A673 (cell line): ENCODE data around the gene FZD4. TPM values are rescaled to one million over a fixed set of nuclear protein-coding genes. Genes with fewer than 3 reads are reported as not detected.

ENCODE experiments used
- BruUV-seq: library from RNA; stranded (reverse); fragments of 400-500 nt; replicated peaks from 2 replicates; lab custom pipeline; 2021; lab: Mats Ljungman, UMichigan
- CTCF ChIA-PET: fragments of 300-600 bp; sonication (Branson Sonifier 250); formaldehyde crosslinking; loops from one replicate; lab custom pipeline; 2022; ENCODE audit warnings: antibody characterized with exemption; lab: Charles Lee
- POLR2A ChIA-PET: fragments of 300-600 bp; sonication (Branson Sonifier 250); formaldehyde crosslinking; loops from one replicate; lab custom pipeline; 2022; ENCODE audit warnings: antibody characterized with exemption; ENCODE audit not compliant: low non-redundant PET; lab: Charles Lee
- DNase-seq: peaks from one replicate; pipeline ENCODE4 v3.0.0-alpha.2; 2015; ENCODE audit warnings: low spot score
- H3K27ac ChIP-seq: fragments of 200-600 bp; sonication (generic); 2 replicates; pipeline ENCODE4 v1.5.1; 2016; ENCODE audit warnings: mixed run types, low read depth, mild to moderate bottlenecking, mixed read lengths, antibody characterized with exemption, low read length; ENCODE audit not compliant: poor library complexity, severe bottlenecking
- H3K27me3 ChIP-seq: fragments of 200-600 bp; sonication (generic); replicated peaks from 2 replicates; pipeline ENCODE4 v1.6.1; 2017; ENCODE audit warnings: mixed run types, low read depth, mild to moderate bottlenecking, mixed read lengths, antibody characterized with exemption, low read length; ENCODE audit not compliant: insufficient read depth, poor library complexity
- H3K36me3 ChIP-seq: fragments of 200-600 bp; sonication (generic); 2 replicates; pipeline ENCODE4 v1.6.1; 2016; ENCODE audit warnings: mixed run types, mild to moderate bottlenecking, mixed read lengths, antibody characterized with exemption, low read length; ENCODE audit not compliant: insufficient read depth, poor library complexity, severe bottlenecking
- H3K4me1 ChIP-seq: fragments of 200-600 bp; sonication (generic); 2 replicates; pipeline ENCODE4 v1.6.1; 2017; ENCODE audit warnings: mixed run types, mild to moderate bottlenecking, mixed read lengths, antibody characterized with exemption, low read length; ENCODE audit not compliant: insufficient read depth, poor library complexity, severe bottlenecking
- H3K4me3 ChIP-seq: fragments of 200-600 bp; sonication (generic); 2 replicates; pipeline ENCODE4 v1.5.1; 2016; ENCODE audit warnings: low read depth, mixed run types, mild to moderate bottlenecking, mixed read lengths, low read length; ENCODE audit not compliant: poor library complexity, severe bottlenecking
- H3K9me3 ChIP-seq: fragments of 200-600 bp; sonication (generic); 2 replicates; pipeline ENCODE4 v1.6.1; 2016; ENCODE audit warnings: mixed run types, low read depth, mild to moderate bottlenecking, mixed read lengths, antibody characterized with exemption, low read length; ENCODE audit not compliant: poor library complexity, severe bottlenecking
- CTCF ChIP-seq: fragments of 300-800, 200-600 bp; sonication (generic); conservative IDR thresholded peaks from 2 replicates; pipeline ENCODE4 v1.5.1; 2017; ENCODE audit warnings: low read depth, mild to moderate bottlenecking, antibody characterized with exemption, low read length, moderate library complexity, mixed read lengths
- EZH2 ChIP-seq: fragments of 200-600 bp; sonication (generic); IDR thresholded peaks from 2 replicates; pipeline ENCODE4 v1.6.1; 2017; ENCODE audit warnings: borderline replicate concordance, low read depth, mild to moderate bottlenecking, mixed read lengths, antibody characterized with exemption, low read length; ENCODE audit not compliant: poor library complexity, severe bottlenecking
- intact Hi-C: fragments of 100-400 bp; cut with micrococcal nuclease; formaldehyde crosslinking; loops from one replicate; pipeline ENCODE4 v1.10.0; 2022; ENCODE audit not compliant: unreplicated experiment
- total RNA-seq: library from RNA; stranded (reverse); gene quantifications from 2 replicates; pipeline ENCODE4 v1.2.3, GENCODE V29; 2021

The FZD4 gene
- total RNA-seq, 1 experiment from 2014 or later: 89.1 TPM

- BruUV-seq: no TSS peak
- TF ChIP-seq EZH2: no peak
- no peak for TF ChIP-seq CTCF
- ChIA-PET CTCF (no interaction called here), POLR2A (no interaction called here)
- Histone ChIP-seq H3K4me1 (no peaks in the 10 kb centered on the region), H3K9me3 (no peaks in the 10 kb centered on the region), H3K4me3 (no peak overlapping the region), H3K27me3 (no peaks in the 10 kb centered on the region), H3K36me3 (peaks cover under 1% of the 10 kb centered on the region), H3K27ac (no peak overlapping the region)
- intact Hi-C loops: no loop called here
- no peak for DNase-seq
These were observed 49.0 kb downstream of the FZD4 start for GRCh38 chr11:86906198-86906597.

DNA sequence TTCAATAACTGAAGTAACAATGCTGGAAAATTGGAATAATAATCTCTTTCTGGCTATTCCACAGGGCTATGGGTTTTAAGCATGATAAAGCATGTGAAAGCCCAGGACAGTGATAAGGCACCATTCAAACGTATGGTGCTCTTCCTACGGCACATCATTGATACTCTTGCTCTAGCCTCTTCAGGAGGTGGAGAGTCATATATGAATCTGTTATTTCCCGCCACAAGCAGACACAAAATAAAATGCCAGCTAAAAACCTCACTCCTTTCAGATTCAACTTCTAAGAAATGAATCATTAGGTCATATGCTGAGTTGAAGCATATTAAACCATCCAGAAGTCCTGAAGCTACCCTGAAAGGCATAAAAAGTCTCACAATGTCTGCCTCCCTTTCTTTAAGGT is 49.9 kb downstream of the FZD4 start:
- no peak for TF ChIP-seq EZH2
- no peak for TF ChIP-seq CTCF
- Histone ChIP-seq H3K9me3 (no peaks in the 10 kb centered on the region), H3K27ac (no peak overlapping the region), H3K36me3 (no peaks in the 10 kb centered on the region), H3K4me3 (no peak overlapping the region), H3K4me1 (peaks cover 3% of the 10 kb centered on the region), H3K27me3 (no peaks in the 10 kb centered on the region)
- DNase-seq: no peak
- intact Hi-C loops: no loop called here
- POLR2A ChIA-PET: no interaction called here
- no TSS peak for BruUV-seq
- CTCF ChIA-PET: no interaction called here

GRCh38 chr11:86904001-86904400 is 51.2 kb downstream of the FZD4 start:
- Histone ChIP-seq H3K4me3 (no peak overlapping the region), H3K27ac (no peak overlapping the region), H3K36me3 (no peaks in the 10 kb centered on the region), H3K27me3 (no peaks in the 10 kb centered on the region), H3K4me1 (peaks cover 7% of the 10 kb centered on the region), H3K9me3 (no peaks in the 10 kb centered on the region)
- POLR2A ChIA-PET: no interaction called here
- intact Hi-C loops: no loop called here
- TF ChIP-seq EZH2 (no peak), CTCF (no peak)
- CTCF ChIA-PET: no interaction called here
- BruUV-seq: no TSS peak
- no peak for DNase-seq
